ENCODE results near the gene NCKAP5.

- TF ChIP-seq TCF12 (IDR thresholded peaks at IDR 0.05; ENCODE audit: low read depth): no peak
- TF ChIP-seq EP300 (IDR thresholded peaks at IDR 0.05; ENCODE audit: borderline replicate concordance): no peak
- TF ChIP-seq REST (IDR thresholded peaks at IDR 0.05; ENCODE audit: low read depth): no peak
Measured at GRCh38 chr2:132750606-132751005, 817.7 kb downstream of the NCKAP5 start.
